ENCODE data around the gene SLC6A20. TPM values are rescaled to one million over a fixed set of nuclear protein-coding genes. Genes with fewer than 3 reads are reported as not detected.

The SLC6A20 gene
- total RNA-seq, 1 donor from 2014 or later, result 2.8 TPM

- H3K4me3 ChIP-seq (ENCODE audit: low read depth, low read length), result no peak overlapping the region
- TF ChIP-seq CTCF (conservative IDR thresholded peaks at IDR 0.05; ENCODE audit: low read depth, low read length), result no peak
- no peak for DNase-seq (ENCODE audit: low read depth)
These were observed 2.2 kb downstream of the SLC6A20 start for GRCh38 chr3:45794177-45794560.

GRCh38 chr3:45793482-45794176 is 2.7 kb downstream of the SLC6A20 start:
- TF ChIP-seq CTCF (conservative IDR thresholded peaks at IDR 0.05; ENCODE audit: low read depth, low read length), result no peak
- H3K4me3 ChIP-seq (ENCODE audit: low read depth, low read length), result no peak overlapping the region
- no peak for DNase-seq (ENCODE audit: low read depth)

GRCh38 chr3:45792516-45793172 is 3.7 kb downstream of the SLC6A20 start:
- no peak overlapping the region for H3K4me3 ChIP-seq (ENCODE audit: low read depth, low read length)
- no peak for TF ChIP-seq CTCF (conservative IDR thresholded peaks at IDR 0.05; ENCODE audit: low read depth, low read length)
- DNase-seq (ENCODE audit: low read depth), result no peak

GRCh38 chr3:45792036-45792435 is 4.3 kb downstream of the SLC6A20 start:
- TF ChIP-seq CTCF (conservative IDR thresholded peaks at IDR 0.05; ENCODE audit: low read depth, low read length), result no peak
- no peak for DNase-seq (ENCODE audit: low read depth)
- H3K4me3 ChIP-seq (ENCODE audit: low read depth, low read length), result no peak overlapping the region

GRCh38 chr3:45790596-45790995 is 5.7 kb downstream of the SLC6A20 start:
- no peak for DNase-seq (ENCODE audit: low read depth)
- no peak for TF ChIP-seq CTCF (conservative IDR thresholded peaks at IDR 0.05; ENCODE audit: low read depth, low read length)
- no peak overlapping the region for H3K4me3 ChIP-seq (ENCODE audit: low read depth, low read length)

- no peak for TF ChIP-seq CTCF (conservative IDR thresholded peaks at IDR 0.05; ENCODE audit: low read depth, low read length)
These were observed 7.0 kb downstream of the SLC6A20 start for GRCh38 chr3:45789235-45789812.

More at GRCh38 chr3:45789235-45789812, 7.0 kb downstream of the SLC6A20 start:
- no peak for DNase-seq (ENCODE audit: low read depth)
- no peak overlapping the region for H3K4me3 ChIP-seq (ENCODE audit: low read depth, low read length)

Measured in epithelial cell of proximal tubule (primary cell).